Gastrocnemius medialis (tissue), 4 donors: ENCODE data around the gene ZDHHC12.

Experiments used
- CTCF ChIP-seq, 5 experiments: fragments of 450-650 bp in 3 of 5; fragments of 200-600 bp in 2 of 5; sonication (generic) in 2 of 5; IDR thresholded peaks in 4 of 5; conservative IDR thresholded peaks in 1 of 5; 1 replicate in 4 of 5; 2 replicates in 1 of 5; pipeline ENCODE4 v1.5.1; 2016 to 2019; ENCODE audit warnings: antibody characterized with exemption in 5 of 5, mild to moderate bottlenecking in 3 of 5, moderate library complexity in 3 of 5
- POLR2A ChIP-seq, 2 donors: fragments of 450-650 bp; IDR thresholded peaks; one replicate each; pipeline ENCODE4 v1.6.1; 2017; ENCODE audit warnings: antibody characterized with exemption in 2 of 2, mild to moderate bottlenecking in 2 of 2, moderate library complexity in 2 of 2

- TF ChIP-seq CTCF (IDR thresholded peaks at IDR 0.05 in 4 of 5, conservative IDR thresholded peaks at IDR 0.05 in 1 of 5) (no peak), POLR2A (IDR thresholded peaks at IDR 0.05) (no peak)
Measured at GRCh38 chr9:128729766-128730517, 6.0 kb upstream of the ZDHHC12 start.
